OCI-LY3 (cell line): ENCODE data around the gene MDFIC.

Source experiments
- H2AFZ ChIP-seq: fragments of 200-600, 300-600 bp; shearing (Covaris generic); 2 replicates; pipeline ENCODE4 v1.6.0; 2014; ENCODE audit warnings: antibody characterized with exemption, low read depth, low read length
- H3K27ac ChIP-seq: fragments of 200-600, 300-600 bp; sonication (generic); 2 replicates; pipeline ENCODE4 v1.5.1; 2014; ENCODE audit warnings: mild to moderate bottlenecking, low read length, moderate library complexity, mixed read lengths
- H3K27me3 ChIP-seq: fragments of 200-600, 300-600 bp; sonication (generic); 2 replicates; pipeline ENCODE4 v1.6.1; 2014; ENCODE audit warnings: low read depth, low read length, mixed read lengths
- H3K36me3 ChIP-seq: fragments of 200-600, 300-600 bp; sonication (generic); replicated peaks from 2 replicates; pipeline ENCODE3; 2014; ENCODE audit warnings: low read depth, low read length, mixed read lengths
- H3K4me1 ChIP-seq: fragments of 300-600, 200-600 bp; sonication (generic); 2 replicates; pipeline ENCODE4 v1.6.1; 2014; ENCODE audit warnings: low read length, mixed read lengths
- H3K4me2 ChIP-seq: fragments of 200-600, 300-600 bp; sonication (generic); 2 replicates; pipeline ENCODE4 v1.6.1; 2014; ENCODE audit warnings: low read length, mixed read lengths
- H3K4me3 ChIP-seq: fragments of 300-600, 200-600 bp; sonication (generic); 2 replicates; pipeline ENCODE4 v1.5.1; 2014; ENCODE audit warnings: antibody characterized with exemption, mild to moderate bottlenecking, low read length, moderate library complexity
- H3K79me2 ChIP-seq: fragments of 300-600, 200-600 bp; shearing (Covaris generic); 2 replicates; pipeline ENCODE4 v1.6.1; 2014; ENCODE audit warnings: mild to moderate bottlenecking, low read length, mixed read lengths
- H3K9ac ChIP-seq: fragments of 300-600, 200-600 bp; shearing (Covaris generic); 2 replicates; pipeline ENCODE4 v1.6.0; 2014; ENCODE audit warnings: mild to moderate bottlenecking, low read length, moderate library complexity
- H3K9me3 ChIP-seq: fragments of 200-600, 300-600 bp; shearing (Covaris generic); 2 replicates; pipeline ENCODE4 v1.6.1; 2014; ENCODE audit warnings: low read length, mixed read lengths; ENCODE audit not compliant: insufficient read depth
- H4K20me1 ChIP-seq: fragments of 200-600, 300-600 bp; sonication (generic); 2 replicates; pipeline ENCODE4 v1.6.1; 2016; ENCODE audit warnings: low read length, mixed read lengths; ENCODE audit not compliant: insufficient read depth
- CTCF ChIP-seq: fragments of 200-600, 300-600 bp; sonication (generic); IDR thresholded peaks from 2 replicates; pipeline ENCODE4 v1.5.1; 2014; ENCODE audit warnings: antibody characterized with exemption, low read length, low read depth
- EZH2phosphoT487 ChIP-seq: fragments of 200-600 bp; shearing (Covaris generic); IDR thresholded peaks from 2 replicates; pipeline ENCODE4 v1.6.1; 2018; ENCODE audit warnings: antibody characterized with exemption, mixed run types, low read depth

MDFIC gene

GRCh38 chr7:114922026-114922651 is at the start of gene MDFIC:
MDFIC (plus strand) TSS chr7:114922094; CDS start chr7:114923034, 940 bp downstream.
- Histone ChIP-seq H3K4me1 (peaks cover 70% of the 10 kb centered on the region), H4K20me1 (no peaks in the 10 kb centered on the region), H3K9me3 (no peaks in the 10 kb centered on the region), H2AFZ (no peak within 1 kb of the TSS), H3K9ac (peak within 1 kb of the TSS; percentile 92), H3K4me3 (peak within 1 kb of the TSS; percentile 84), H3K27ac (peak within 1 kb of the TSS; percentile 96), H3K27me3 (no peaks in the 10 kb centered on the region), H3K36me3 (peaks cover 20% of the 10 kb centered on the region), H3K4me2 (peak within 1 kb of the TSS; percentile 97), H3K79me2 (peaks cover 88% of the 10 kb centered on the region)
- TF ChIP-seq CTCF: no peak

- H3K4me2 ChIP-seq: no peak overlapping the region
- TF ChIP-seq CTCF: no peak
- TF ChIP-seq EZH2phosphoT487: no peak
- no peak overlapping the region for H3K27ac ChIP-seq
- no peaks in the 10 kb centered on the region for H3K4me1 ChIP-seq
- no peak overlapping the region for H3K4me3 ChIP-seq
- H3K9ac ChIP-seq: no peak overlapping the region
- no peaks in the 10 kb centered on the region for H4K20me1 ChIP-seq
- no peaks in the 10 kb centered on the region for H3K36me3 ChIP-seq
- no peaks in the 10 kb centered on the region for H3K79me2 ChIP-seq
- no peak overlapping the region for H2AFZ ChIP-seq
- 0 out of 2 replicates have a peak, but pooled peaks cover 3% of the 10 kb centered on the region for H3K9me3 ChIP-seq
- no peaks in the 10 kb centered on the region for H3K27me3 ChIP-seq
Measured at GRCh38 chr7:114874170-114874569, 47.7 kb upstream of the MDFIC start.

- H3K79me2 ChIP-seq: no peaks in the 10 kb centered on the region
- H3K9ac ChIP-seq: no peak overlapping the region
- H3K36me3 ChIP-seq: no peaks in the 10 kb centered on the region
- H3K4me2 ChIP-seq: no peak overlapping the region
- no peak overlapping the region for H2AFZ ChIP-seq
- H3K27ac ChIP-seq: no peak overlapping the region
- 0 out of 2 replicates have a peak, but pooled peaks cover 4% of the 10 kb centered on the region for H3K9me3 ChIP-seq
- H4K20me1 ChIP-seq: no peaks in the 10 kb centered on the region
- TF ChIP-seq CTCF (no peak), EZH2phosphoT487 (no peak)
- no peaks in the 10 kb centered on the region for H3K4me1 ChIP-seq
- no peak overlapping the region for H3K4me3 ChIP-seq
- no peaks in the 10 kb centered on the region for H3K27me3 ChIP-seq
Measured at GRCh38 chr7:114875186-114875585, 46.7 kb upstream of the MDFIC start.

GRCh38 chr7:114879554-114879953 is 42.3 kb upstream of the MDFIC start:
- TF ChIP-seq EZH2phosphoT487: no peak
- TF ChIP-seq CTCF: no peak
- H3K9me3 ChIP-seq: 0 out of 2 replicates have a peak, but pooled peaks cover 7% of the 10 kb centered on the region
- no peak overlapping the region for H3K4me2 ChIP-seq
- H4K20me1 ChIP-seq: no peaks in the 10 kb centered on the region
- H3K9ac ChIP-seq: no peak overlapping the region
- no peaks in the 10 kb centered on the region for H3K27me3 ChIP-seq
- no peak overlapping the region for H3K27ac ChIP-seq
- H3K4me3 ChIP-seq: no peak overlapping the region
- no peaks in the 10 kb centered on the region for H3K36me3 ChIP-seq
- no peaks in the 10 kb centered on the region for H3K4me1 ChIP-seq
- H2AFZ ChIP-seq: no peak overlapping the region
- no peaks in the 10 kb centered on the region for H3K79me2 ChIP-seq
